ENCODE data around the gene SETD4.
"Not testable (repeated sequence)": the region's sequence is repeated elsewhere in the genome, so short reads cannot be mapped to it uniquely, and the experiment has no call there.

The SETD4 gene

GRCh38 chr21:36079671-36080070 lies 19.3 kb upstream of the SETD4 start:
- H3K4me3 ChIP-seq (ENCODE audit: low read depth, low read length), result no peak overlapping the region
- no peak for DNase-seq (ENCODE audit: low read depth)
- no peak for TF ChIP-seq MAX (IDR thresholded peaks at IDR 0.05; ENCODE audit: low read depth, low read length)
- TF ChIP-seq CTCF (IDR thresholded peaks at IDR 0.05; ENCODE audit: low read depth, low read length), result no peak
- TF ChIP-seq POLR2A (IDR thresholded peaks at IDR 0.05; ENCODE audit: extremely low read depth, insufficient read length), result no peak
- TF ChIP-seq MYC (IDR thresholded peaks at IDR 0.05; ENCODE audit: low read depth, low read length), result no peak

DNA sequence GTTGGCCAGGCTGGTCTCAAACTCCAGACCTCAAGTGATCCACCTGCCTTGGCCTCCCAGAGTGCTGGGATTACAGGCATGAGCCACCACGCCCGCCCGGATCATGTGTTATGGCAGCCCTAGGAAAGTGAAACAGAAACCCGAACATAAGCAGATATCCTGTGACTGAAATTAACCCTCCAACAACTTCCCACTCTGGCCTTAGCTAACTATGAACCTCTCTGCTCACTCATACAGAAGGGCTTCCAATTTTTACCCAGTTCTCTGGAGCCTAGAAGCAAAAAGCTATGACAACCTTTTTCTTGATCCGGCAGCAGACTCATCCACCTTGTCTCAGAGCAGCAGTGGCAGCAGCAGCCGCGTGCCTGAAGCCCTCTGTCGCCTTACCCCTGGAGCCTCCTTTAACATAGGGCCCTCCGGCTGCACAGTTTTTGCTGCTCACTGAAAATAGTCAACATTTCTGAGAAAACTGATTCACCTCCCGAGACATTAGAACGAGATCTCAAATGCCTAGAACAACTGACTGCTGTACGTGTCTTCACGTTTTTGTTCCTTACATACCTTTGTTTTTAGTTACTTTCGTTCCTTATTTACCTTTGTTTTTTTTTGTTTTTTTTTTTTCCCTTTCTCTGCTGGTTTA lies 18.8 kb upstream of the SETD4 start:
- no peak for TF ChIP-seq POLR2A (IDR thresholded peaks at IDR 0.05; ENCODE audit: extremely low read depth, insufficient read length)
- TF ChIP-seq MAX (IDR thresholded peaks at IDR 0.05; ENCODE audit: low read depth, low read length), result no peak
- no peak for TF ChIP-seq CTCF (IDR thresholded peaks at IDR 0.05; ENCODE audit: low read depth, low read length)
- TF ChIP-seq MYC (IDR thresholded peaks at IDR 0.05; ENCODE audit: low read depth, low read length), result no peak
- no peak overlapping the region for H3K4me3 ChIP-seq (ENCODE audit: low read depth, low read length)
- no peak for DNase-seq (ENCODE audit: low read depth)

GRCh38 chr21:36077758-36078157 lies 17.4 kb upstream of the SETD4 start:
- DNase-seq (ENCODE audit: low read depth), result no peak
- TF ChIP-seq POLR2A (IDR thresholded peaks at IDR 0.05; ENCODE audit: extremely low read depth, insufficient read length), result no peak
- no peak overlapping the region for H3K4me3 ChIP-seq (ENCODE audit: low read depth, low read length)

GRCh38 chr21:36076878-36077655 lies 16.7 kb upstream of the SETD4 start:
- no peak for TF ChIP-seq MYC (IDR thresholded peaks at IDR 0.05; ENCODE audit: low read depth, low read length)
- TF ChIP-seq MAX (IDR thresholded peaks at IDR 0.05; ENCODE audit: low read depth, low read length), result no peak
- no peak for TF ChIP-seq POLR2A (IDR thresholded peaks at IDR 0.05; ENCODE audit: extremely low read depth, insufficient read length)
- no peak for TF ChIP-seq CTCF (IDR thresholded peaks at IDR 0.05; ENCODE audit: low read depth, low read length)
- no peak for DNase-seq (ENCODE audit: low read depth)
- no peak overlapping the region for H3K4me3 ChIP-seq (ENCODE audit: low read depth, low read length)

GRCh38 chr21:36075953-36076352 lies 15.6 kb upstream of the SETD4 start:
- no peak for DNase-seq (ENCODE audit: low read depth)
- no peak overlapping the region for H3K4me3 ChIP-seq (ENCODE audit: low read depth, low read length)
- TF ChIP-seq CTCF (IDR thresholded peaks at IDR 0.05; ENCODE audit: low read depth, low read length), result no peak
- no peak for TF ChIP-seq MYC (IDR thresholded peaks at IDR 0.05; ENCODE audit: low read depth, low read length)
- no peak for TF ChIP-seq POLR2A (IDR thresholded peaks at IDR 0.05; ENCODE audit: extremely low read depth, insufficient read length)
- no peak for TF ChIP-seq MAX (IDR thresholded peaks at IDR 0.05; ENCODE audit: low read depth, low read length)

GRCh38 chr21:36075171-36075570 lies 14.8 kb upstream of the SETD4 start:
- H3K4me3 ChIP-seq (ENCODE audit: low read depth, low read length), result no peak overlapping the region
- no peak for DNase-seq (ENCODE audit: low read depth)
- TF ChIP-seq MYC (IDR thresholded peaks at IDR 0.05; ENCODE audit: low read depth, low read length), result no peak

GRCh38 chr21:36073911-36074310 lies 13.6 kb upstream of the SETD4 start:
- H3K4me3 ChIP-seq (ENCODE audit: low read depth, low read length); DNase-seq (ENCODE audit: low read depth): not testable (repeated sequence)
